ENCODE measurements around the gene OR8D1.

OR8D1 gene

GRCh38 chr11:124313849-124314248 lies at the start of gene OR8D1:
Gene OR8D1 (minus strand): TSS chr11:124313949. CDS start chr11:124310766, 3,183 bp downstream.
- DNase-seq (ENCODE audit: low read depth) = no peak

GRCh38 chr11:124359566-124359965 lies 45.8 kb upstream of the OR8D1 start:
- no peak for DNase-seq (ENCODE audit: low read depth)

GRCh38 chr11:124346311-124346955 lies 32.7 kb upstream of the OR8D1 start:
- no peak for DNase-seq (ENCODE audit: low read depth)

GRCh38 chr11:124344346-124344745 lies 30.6 kb upstream of the OR8D1 start:
- no peak for DNase-seq (ENCODE audit: low read depth)

- DNase-seq (ENCODE audit: low read depth) = no peak
Observed at GRCh38 chr11:124340142-124340447, 26.3 kb upstream of the OR8D1 start.

- DNase-seq (ENCODE audit: low read depth) = no peak
Observed at GRCh38 chr11:124339396-124340141, 25.8 kb upstream of the OR8D1 start.

- no peak for DNase-seq (ENCODE audit: low read depth)
Observed at GRCh38 chr11:124331873-124332272, 18.1 kb upstream of the OR8D1 start.

- no peak for DNase-seq (ENCODE audit: low read depth)
Observed at GRCh38 chr11:124329787-124330478, 16.2 kb upstream of the OR8D1 start.

- no peak for DNase-seq (ENCODE audit: low read depth)
Observed at GRCh38 chr11:124327775-124328174, 14.0 kb upstream of the OR8D1 start.

- DNase-seq (ENCODE audit: low read depth) = no peak
Observed at GRCh38 chr11:124322356-124322755, 8.6 kb upstream of the OR8D1 start.

GRCh38 chr11:124320097-124320496 lies 6.3 kb upstream of the OR8D1 start, which contains the start of gene OR8D2:
Gene OR8D2 (minus strand): TSS chr11:124320197. CDS start chr11:124320197, 0 bp downstream.
- no peak for DNase-seq (ENCODE audit: low read depth)

- peak; percentile 1 for DNase-seq (ENCODE audit: low read depth)
Observed at GRCh38 chr11:124315052-124315451, 1.3 kb upstream of the OR8D1 start.

- no peak for DNase-seq (ENCODE audit: low read depth)
Observed at GRCh38 chr11:124313131-124313530, 618 bp downstream of the OR8D1 start.

GRCh38 chr11:124311670-124312069 lies 2.1 kb downstream of the OR8D1 start:
- DNase-seq (ENCODE audit: low read depth) = no peak

GRCh38 chr11:124311269-124311668 lies 2.5 kb downstream of the OR8D1 start:
- no peak for DNase-seq (ENCODE audit: low read depth)

- no peak for DNase-seq (ENCODE audit: low read depth)
Observed at GRCh38 chr11:124310721-124311120, 3.0 kb downstream of the OR8D1 start.

- DNase-seq (ENCODE audit: low read depth) = no peak
Observed at GRCh38 chr11:124307093-124307492, 6.7 kb downstream of the OR8D1 start.

GRCh38 chr11:124302347-124303125 lies 11.2 kb downstream of the OR8D1 start:
- no peak for DNase-seq (ENCODE audit: low read depth)

- no peak for DNase-seq (ENCODE audit: low read depth)
Observed at GRCh38 chr11:124301548-124301947, 12.2 kb downstream of the OR8D1 start.

GRCh38 chr11:124297921-124298320 lies 15.8 kb downstream of the OR8D1 start:
- DNase-seq (ENCODE audit: low read depth) = no peak

- DNase-seq (ENCODE audit: low read depth) = no peak
Observed at GRCh38 chr11:124296016-124296415, 17.7 kb downstream of the OR8D1 start.

GRCh38 chr11:124294687-124295086 lies 19.1 kb downstream of the OR8D1 start:
- no peak for DNase-seq (ENCODE audit: low read depth)

All from EH (cell line).